Adrenal gland (tissue), 12 donors: ENCODE measurements around the gene GLIS1. TPM values are rescaled to one million over a fixed set of nuclear protein-coding genes. Genes with fewer than 3 reads are reported as not detected.

Experiments used
- DNase-seq, 7 donors: peaks; one replicate each; pipeline ENCODE4 v3.0.0-alpha.2; 2019 to 2020
- H3K27ac ChIP-seq, 5 donors: fragments of 200-600 bp; sonication (generic) in 4 of 5; 1 replicate in 3 of 5; 2 replicates in 2 of 5; pipeline versions ENCODE4 v1.5.1 to v1.8.0; 2016 to 2020; ENCODE audit warnings: mild to moderate bottlenecking in 1 of 5
- H3K27me3 ChIP-seq: fragments of 200-600 bp; 2 replicates; pipeline ENCODE4 v1.8.0; 2021
- H3K36me3 ChIP-seq, 2 donors: fragments of 200-600 bp; replicated peaks in 1 of 2; 1 replicate in 1 of 2; 2 replicates in 1 of 2; pipeline versions ENCODE4 v1.5.1 to v1.8.0; 2018 to 2022
- H3K4me1 ChIP-seq, 2 donors: fragments of 200-600 bp; replicated peaks in 1 of 2; 1 replicate in 1 of 2; 2 replicates in 1 of 2; pipeline versions ENCODE4 v1.5.1 to v1.8.0; 2018 to 2021
- H3K4me3 ChIP-seq, 4 donors: fragments of 200-600 bp; sonication (generic) in 3 of 4; one replicate each; pipeline ENCODE4 v1.5.1; 2016 to 2018
- H3K9me3 ChIP-seq, 3 donors: fragments of 200-600 bp; sonication (generic) in 1 of 3; replicated peaks in 1 of 3; 1 replicate in 2 of 3; 2 replicates in 1 of 3; pipeline versions ENCODE4 v1.5.1 to v1.8.0; 2016 to 2021
- CTCF ChIP-seq, 6 experiments: fragments of 450-650 bp in 4 of 6; fragments of 200-600 bp in 2 of 6; sonication (generic) in 1 of 6; IDR thresholded peaks; 1 replicate in 5 of 6; 2 replicates in 1 of 6; pipeline versions ENCODE4 v1.5.1 to v1.8.0; 2016 to 2021; ENCODE audit warnings: antibody characterized with exemption in 6 of 6, mild to moderate bottlenecking in 2 of 6, moderate library complexity in 1 of 6
- POLR2A ChIP-seq, 2 donors: fragments of 450-650 bp; IDR thresholded peaks; one replicate each; pipeline ENCODE4 v1.6.1; 2017; ENCODE audit warnings: antibody characterized with exemption in 2 of 2, mild to moderate bottlenecking in 2 of 2, moderate library complexity in 1 of 2
- WGBS, 4 donors: extraction: QIAGEN DNeasy Blood & Tissue Kit in 2 of 4; methylation state at CpG; one replicate each; pipeline versions ENCODE4 v1.1.5 to v1.1.7; 2013 to 2017; 5-methylcytosine and 5-hydroxymethylcytosine counted together
- intact Hi-C, 2 donors: fragments of 100-400 bp; cut with DNase I; formaldehyde crosslinking; loops; one replicate each; pipeline versions ENCODE4 v1.14.1 to v1.15.0; 2022 to 2023
- polyA plus RNA-seq, 3 donors: library from polyadenylated mRNA; stranded (reverse); fragments of 200-250 nt in 2 of 3; fragments of 350-450 nt in 1 of 3; fragmentation: Illumina TruSeq in 1 of 3; extraction: RNeasy Lipid Tissue Mini Kit (QIAGEN cat#74804) in 1 of 3; gene quantifications; one replicate each; pipeline ENCODE4 v1.2.3, GENCODE V29; 2013 to 2014
- total RNA-seq, 9 donors: library from RNA; depleted of rRNA in 4 of 9; stranded (reverse); fragments of >200 nt in 4 of 9; fragments of 120-200 nt in 1 of 9; fragmentation: NEBNext Ultra II Directional in 1 of 9; extraction: Animal tissue kit (Norgen Biotek cat#: 25700) in 1 of 9; gene quantifications; one replicate each; pipeline versions ENCODE4 v1.1.0 to v1.2.4, GENCODE V29; 2013 to 2023
- donor health status: healthy with polysubstance abuse.
- donor health status: Bipolar disorder and iron deficiency.
- donor health status: DM: yes; HTN: yes; CAD: no.
- donor health status: DM: no; HTN: no; CAD: no.
- donor health status: DM: no; HTN: no; CAD: no.
- donor health status: DM: yes; HTN: yes; CAD: no.

The GLIS1 gene
- total and polyA plus RNA-seq, 12 donors = 0.08 to 0.37 (median 0.14) TPM; not detected in 6

GRCh38 chr1:53543130-53543777 lies 195.7 kb downstream of the GLIS1 start:
- Histone ChIP-seq H3K36me3 (no peaks in the 10 kb centered on the region), H3K4me1 (no peaks in the 10 kb centered on the region), H3K27me3 (no peaks in the 10 kb centered on the region), H3K9me3 (no peaks in the 10 kb centered on the region), H3K27ac (no peak overlapping the region), H3K4me3 (no peak overlapping the region)
- 85 to 91% (median 89%) methylated on average over 12 to 14 of the region's 14 CpGs for WGBS, 4 donors
- TF ChIP-seq CTCF (IDR thresholded peaks at IDR 0.05) (no peak), POLR2A (IDR thresholded peaks at IDR 0.05) (no peak)
- no peak for DNase-seq
- intact Hi-C loops = loop anchor here in 1 of 2 donors (5.0 kb wide), 1 partner anchor 554 kb away; no protein-coding TSS in a partner anchor

GRCh38 chr1:53542551-53542950 lies 196.4 kb downstream of the GLIS1 start:
- intact Hi-C loops = loop anchor here in 1 of 2 donors (5.0 kb wide), 1 partner anchor 555 kb away; no protein-coding TSS in a partner anchor
- peak overlapping the region in 1 of 5 donors; percentile 78 for H3K27ac ChIP-seq
- no peaks in the 10 kb centered on the region for H3K36me3 ChIP-seq
- DNase-seq = no peak
- no peaks in the 10 kb centered on the region for H3K9me3 ChIP-seq
- TF ChIP-seq CTCF (IDR thresholded peaks at IDR 0.05) (no peak), POLR2A (IDR thresholded peaks at IDR 0.05) (no peak)
- H3K4me1 ChIP-seq = no peaks in the 10 kb centered on the region
- 62 to 76% (median 72%) methylated on average over 3 to 5 of the region's 5 CpGs for WGBS, 4 donors
- H3K4me3 ChIP-seq = no peak overlapping the region
- H3K27me3 ChIP-seq = no peaks in the 10 kb centered on the region

- Histone ChIP-seq H3K27me3 (no peaks in the 10 kb centered on the region), H3K4me3 (no peak overlapping the region), H3K4me1 (no peaks in the 10 kb centered on the region), H3K27ac (peak overlapping the region in 3 of 5 donors; percentile 38 to 85 (median 78)), H3K9me3 (no peaks in the 10 kb centered on the region), H3K36me3 (no peaks in the 10 kb centered on the region)
- peak; percentile 29 to 71 (median 64) for DNase-seq
- WGBS, 4 donors = 49 to 70% (median 60%) methylated on average over 13 to 15 of the region's 15 CpGs
- intact Hi-C loops = loop anchor here in 1 of 2 donors (5.0 kb wide), 1 partner anchor 555 kb away; no protein-coding TSS in a partner anchor
- peak in 4 of 6 experiments; percentile 18 to 35 (median 21) for TF ChIP-seq CTCF (IDR thresholded peaks at IDR 0.05)
- no peak for TF ChIP-seq POLR2A (IDR thresholded peaks at IDR 0.05)
These were observed 197.0 kb downstream of the GLIS1 start for GRCh38 chr1:53541761-53542550.

- H3K36me3 ChIP-seq = no peaks in the 10 kb centered on the region
- intact Hi-C loops = loop anchor here in 1 of 2 donors (5.0 kb wide), 1 partner anchor 556 kb away; no protein-coding TSS in a partner anchor
- no peak for DNase-seq
- H3K4me1 ChIP-seq = no peaks in the 10 kb centered on the region
- no peak overlapping the region for H3K4me3 ChIP-seq
- no peaks in the 10 kb centered on the region for H3K27me3 ChIP-seq
- no peaks in the 10 kb centered on the region for H3K9me3 ChIP-seq
- no peak for TF ChIP-seq CTCF (IDR thresholded peaks at IDR 0.05)
- TF ChIP-seq POLR2A (IDR thresholded peaks at IDR 0.05) = no peak
- 82 to 100% (median 94%) methylated on average over 1 to 2 of the region's 2 CpGs for WGBS, 4 donors
- H3K27ac ChIP-seq = no peak overlapping the region
These were observed 197.7 kb downstream of the GLIS1 start for GRCh38 chr1:53541263-53541625.
